Astrocyte (in vitro differentiated cells and primary cell): Measurements from ENCODE around the gene MZT2B.
"Not testable (repeated sequence)": the region's sequence is repeated elsewhere in the genome, so short reads cannot be mapped to it uniquely, and the experiment has no call there.

Experiments used
- EZH2 ChIP-seq: IDR thresholded peaks from 2 replicates; pipeline ENCODE4 v1.6.1; 2012; ENCODE audit warnings: mild to moderate bottlenecking, low read length, inconsistent platforms; ENCODE audit not compliant: insufficient read depth
- TF ChIP-seq, protein P1 (sequence below): IDR thresholded peaks from 2 replicates; pipeline ENCODE4 v1.5.1; 2011; ENCODE audit warnings: low read depth, mild to moderate bottlenecking, inconsistent platforms, low read length, moderate library complexity; ENCODE audit not compliant: insufficient read depth

DNA sequence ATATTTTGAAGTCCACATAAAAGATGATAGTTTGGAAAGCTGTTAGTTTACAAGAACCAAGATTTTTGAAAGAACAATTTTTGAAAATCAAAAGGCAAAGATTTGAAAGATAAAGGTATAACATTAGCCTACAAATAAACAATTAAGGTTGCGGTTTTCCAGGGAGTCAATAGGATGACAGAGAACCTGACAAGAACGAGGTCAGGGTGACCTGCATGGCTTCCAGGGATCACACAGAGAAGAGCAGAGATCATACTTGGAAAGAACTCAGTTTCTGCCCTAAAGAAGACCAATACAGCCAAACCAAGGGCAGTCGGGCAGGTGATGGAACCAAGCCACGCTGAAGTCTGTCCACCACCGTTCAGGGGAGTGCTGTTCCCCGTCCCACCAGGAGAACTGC lies 57.5 kb downstream of the MZT2B start:
- TF ChIP-seq, protein P1, sequence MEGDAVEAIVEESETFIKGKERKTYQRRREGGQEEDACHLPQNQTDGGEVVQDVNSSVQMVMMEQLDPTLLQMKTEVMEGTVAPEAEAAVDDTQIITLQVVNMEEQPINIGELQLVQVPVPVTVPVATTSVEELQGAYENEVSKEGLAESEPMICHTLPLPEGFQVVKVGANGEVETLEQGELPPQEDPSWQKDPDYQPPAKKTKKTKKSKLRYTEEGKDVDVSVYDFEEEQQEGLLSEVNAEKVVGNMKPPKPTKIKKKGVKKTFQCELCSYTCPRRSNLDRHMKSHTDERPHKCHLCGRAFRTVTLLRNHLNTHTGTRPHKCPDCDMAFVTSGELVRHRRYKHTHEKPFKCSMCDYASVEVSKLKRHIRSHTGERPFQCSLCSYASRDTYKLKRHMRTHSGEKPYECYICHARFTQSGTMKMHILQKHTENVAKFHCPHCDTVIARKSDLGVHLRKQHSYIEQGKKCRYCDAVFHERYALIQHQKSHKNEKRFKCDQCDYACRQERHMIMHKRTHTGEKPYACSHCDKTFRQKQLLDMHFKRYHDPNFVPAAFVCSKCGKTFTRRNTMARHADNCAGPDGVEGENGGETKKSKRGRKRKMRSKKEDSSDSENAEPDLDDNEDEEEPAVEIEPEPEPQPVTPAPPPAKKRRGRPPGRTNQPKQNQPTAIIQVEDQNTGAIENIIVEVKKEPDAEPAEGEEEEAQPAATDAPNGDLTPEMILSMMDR = not testable (repeated sequence)
- TF ChIP-seq EZH2 = not testable (repeated sequence)
